ENCODE data around the gene TAF10. TPM values are rescaled to one million over a fixed set of nuclear protein-coding genes. Genes with fewer than 3 reads are reported as not detected.

The TAF10 gene
- total RNA-seq, 2 experiments from 2014 or later: 154 to 164 TPM

DNA sequence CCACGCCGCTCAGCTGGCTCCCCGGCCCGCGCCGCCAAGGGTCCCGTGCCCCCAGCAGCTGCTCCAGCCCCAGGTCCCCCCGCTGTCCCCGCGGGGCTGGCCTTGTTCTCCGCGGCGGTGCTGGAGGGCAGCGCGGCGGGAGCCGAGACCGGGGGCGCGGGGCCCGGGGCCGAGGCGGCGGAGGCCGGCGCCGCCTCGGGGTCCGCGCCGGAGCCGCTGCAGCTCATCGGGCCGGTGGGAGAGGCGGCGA is 128 bp downstream of the TAF10 start:
- Histone ChIP-seq H3K27ac (ENCODE audit: low read depth in 1 of 2, low read length in 2 of 2) (peak overlapping the region; percentile 90 to 96), H3K9me3 (ENCODE audit: control insufficient read depth in 1 of 2, insufficient read depth in 1 of 2, low read length in 2 of 2) (no peaks in the 10 kb centered on the region), H3K4me1 (ENCODE audit: insufficient read depth, low read length) (peaks cover 63% of the 10 kb centered on the region), H3K4me3 (ENCODE audit: low read length) (peak overlapping the region; percentile 90), H3K27me3 (ENCODE audit: control insufficient read depth in 1 of 2, insufficient read depth in 2 of 2, low read length in 2 of 2) (no peaks in the 10 kb centered on the region), H3K36me3 (ENCODE audit: insufficient read depth, low read length) (peaks cover 67% of the 10 kb centered on the region)
- peak overlapping the region; percentile 92 for H3K4me3 Mint-ChIP-seq
- no peak overlapping the region for H3K27ac Mint-ChIP-seq
- H3K4me1 Mint-ChIP-seq (ENCODE audit: low read depth): peaks cover 38% of the 10 kb centered on the region
- ATAC-seq (ENCODE audit: poor library complexity): no peak
- intact Hi-C loops (cut with DNase I, micrococcal nuclease): loop anchor here (1.0 to 10.0 kb wide), 4 partner anchors 71 to 377 kb away; partner anchors contain the start of genes MRPL17 (in 2 of the 2), APBB1 (in 1 of the 2), CNGA4 (in 1 of the 2) and FHIP1B (in 1 of the 2)
- TF ChIP-seq, protein P1, sequence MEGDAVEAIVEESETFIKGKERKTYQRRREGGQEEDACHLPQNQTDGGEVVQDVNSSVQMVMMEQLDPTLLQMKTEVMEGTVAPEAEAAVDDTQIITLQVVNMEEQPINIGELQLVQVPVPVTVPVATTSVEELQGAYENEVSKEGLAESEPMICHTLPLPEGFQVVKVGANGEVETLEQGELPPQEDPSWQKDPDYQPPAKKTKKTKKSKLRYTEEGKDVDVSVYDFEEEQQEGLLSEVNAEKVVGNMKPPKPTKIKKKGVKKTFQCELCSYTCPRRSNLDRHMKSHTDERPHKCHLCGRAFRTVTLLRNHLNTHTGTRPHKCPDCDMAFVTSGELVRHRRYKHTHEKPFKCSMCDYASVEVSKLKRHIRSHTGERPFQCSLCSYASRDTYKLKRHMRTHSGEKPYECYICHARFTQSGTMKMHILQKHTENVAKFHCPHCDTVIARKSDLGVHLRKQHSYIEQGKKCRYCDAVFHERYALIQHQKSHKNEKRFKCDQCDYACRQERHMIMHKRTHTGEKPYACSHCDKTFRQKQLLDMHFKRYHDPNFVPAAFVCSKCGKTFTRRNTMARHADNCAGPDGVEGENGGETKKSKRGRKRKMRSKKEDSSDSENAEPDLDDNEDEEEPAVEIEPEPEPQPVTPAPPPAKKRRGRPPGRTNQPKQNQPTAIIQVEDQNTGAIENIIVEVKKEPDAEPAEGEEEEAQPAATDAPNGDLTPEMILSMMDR (IDR thresholded peaks at IDR 0.05): no peak
- H3K27me3 Mint-ChIP-seq: no peaks in the 10 kb centered on the region
- CTCF ChIA-PET: interaction anchor here (0.9 to 2.3 kb wide), 8 partner anchors 8 to 128 kb away, joined by 3 to 21 read pairs (median 6); partner anchors contain the start of genes ILK and MRPL17
- POLR2A ChIA-PET: interaction anchor here (0.6 to 4.4 kb wide), 24 partner anchors 9 to 222 kb away, joined by 3 to 134 read pairs (median 7); partner anchors contain the start of genes APBB1, ARFIP2, DCHS1 and ILK
- peaks cover 51% of the 10 kb centered on the region for H3K36me3 Mint-ChIP-seq (ENCODE audit: low read depth)
- no peaks in the 10 kb centered on the region for H3K9me3 Mint-ChIP-seq
- DNase-seq: peak in 1 of 14 experiments; percentile 25

DNA sequence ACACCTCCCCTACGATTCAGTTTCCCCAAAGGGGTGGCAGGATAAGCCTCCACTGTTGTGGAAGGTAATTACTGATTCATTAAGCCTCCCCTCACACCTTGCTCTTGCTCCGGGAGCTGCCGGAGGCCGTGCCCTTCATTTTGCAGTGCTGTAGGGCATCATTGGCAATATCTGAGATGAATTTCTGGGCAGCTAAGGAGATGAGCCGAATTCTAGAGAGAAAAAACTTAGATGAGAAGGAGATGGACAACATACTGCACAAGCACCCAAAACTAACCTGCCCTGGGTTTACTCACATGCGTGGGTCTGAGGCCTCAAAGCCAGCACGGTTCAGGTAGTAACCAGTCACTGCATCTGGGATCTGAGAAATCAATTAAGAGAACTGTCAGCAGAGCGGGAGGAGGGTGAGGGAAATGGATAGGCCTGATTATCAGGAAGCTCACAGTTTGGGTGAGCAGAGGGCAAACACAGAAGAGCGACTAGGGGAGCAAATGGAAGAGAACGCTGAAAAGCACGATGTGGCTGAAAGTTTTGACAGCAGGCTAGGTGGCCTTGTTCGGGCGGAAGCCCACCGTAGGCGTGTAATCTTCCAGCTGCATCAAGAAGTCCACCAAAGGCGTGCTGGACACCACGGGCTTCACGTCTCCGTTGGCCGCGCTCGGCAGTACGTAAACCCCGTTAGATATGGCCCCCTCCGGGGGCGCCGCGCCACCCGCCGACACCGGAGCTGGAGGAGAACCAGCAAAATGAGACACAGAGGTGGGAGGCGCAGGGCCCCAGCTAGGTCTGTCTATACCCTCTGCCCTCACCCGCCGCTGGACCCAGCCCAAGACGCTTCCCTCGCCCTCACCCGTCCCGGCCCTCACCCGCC is 689 bp downstream of the TAF10 start:
- H3K36me3 ChIP-seq (ENCODE audit: insufficient read depth, low read length): peaks cover 62% of the 10 kb centered on the region
- H3K4me1 ChIP-seq (ENCODE audit: insufficient read depth, low read length): peaks cover 63% of the 10 kb centered on the region
- ATAC-seq (ENCODE audit: poor library complexity): peak; percentile 6
- H3K9me3 ChIP-seq (ENCODE audit: control insufficient read depth in 1 of 2, insufficient read depth in 1 of 2, low read length in 2 of 2): no peaks in the 10 kb centered on the region
- Mint-ChIP-seq H3K36me3 (ENCODE audit: low read depth) (peaks cover 47% of the 10 kb centered on the region), H3K9me3 (no peaks in the 10 kb centered on the region), H3K4me3 (peak overlapping the region; percentile 92), H3K27me3 (no peaks in the 10 kb centered on the region), H3K4me1 (ENCODE audit: low read depth) (peaks cover 38% of the 10 kb centered on the region), H3K27ac (no peak overlapping the region)
- no peaks in the 10 kb centered on the region for H3K27me3 ChIP-seq (ENCODE audit: control insufficient read depth in 1 of 2, insufficient read depth in 2 of 2, low read length in 2 of 2)
- intact Hi-C loops (cut with DNase I, micrococcal nuclease): loop anchor here in 1 of 2 experiments (10.0 kb wide), 2 partner anchors 197 to 377 kb away; partner anchors contain the start of genes APBB1, CNGA4 and FHIP1B
- TF ChIP-seq, protein P1 (IDR thresholded peaks at IDR 0.05): no peak
- peak overlapping the region; percentile 90 for H3K4me3 ChIP-seq (ENCODE audit: low read length)
- ChIA-PET CTCF (interaction anchor here (0.9 to 2.3 kb wide), 7 partner anchors 7 to 128 kb away, joined by 3 to 21 read pairs (median 6); partner anchors contain the start of genes ILK and MRPL17), POLR2A (interaction anchor here (0.6 to 4.4 kb wide), 24 partner anchors 8 to 221 kb away, joined by 3 to 134 read pairs (median 7); partner anchors contain the start of genes APBB1, ARFIP2, DCHS1 and ILK)
- peak overlapping the region; percentile 84 to 90 for H3K27ac ChIP-seq (ENCODE audit: low read depth in 1 of 2, low read length in 2 of 2)
- DNase-seq: peak in 10 of 14 experiments; percentile 11 to 62 (median 30)

DNA sequence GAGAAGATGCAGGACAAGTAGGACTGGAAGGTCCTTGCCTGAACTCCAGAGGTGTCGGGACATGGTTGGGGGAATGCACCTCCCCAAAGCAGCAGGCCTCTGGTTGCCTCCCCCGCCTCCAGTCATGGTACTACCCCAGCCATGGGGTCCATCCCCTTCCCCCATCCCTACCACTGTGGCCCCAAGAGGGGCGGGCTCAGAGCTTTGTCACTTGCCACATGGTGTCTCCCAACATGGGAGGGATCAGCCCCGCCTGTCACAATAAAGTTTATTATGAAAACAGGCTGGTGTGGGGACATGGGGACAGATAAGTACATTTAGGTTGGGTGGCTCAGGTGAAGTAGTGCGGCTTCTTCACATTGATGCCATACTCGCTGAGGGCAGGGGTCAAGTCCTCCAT is 1.4 kb downstream of the TAF10 start:
- POLR2A ChIA-PET: interaction anchor here (1.7 to 4.4 kb wide), 2 partner anchors 71 to 208 kb away, joined by 8 to 134 read pairs; partner anchors contain the start of gene MRPL17
- H3K27ac ChIP-seq (ENCODE audit: low read depth in 1 of 2, low read length in 2 of 2): peak overlapping the region; percentile 84 to 90
- H3K27me3 ChIP-seq (ENCODE audit: control insufficient read depth in 1 of 2, insufficient read depth in 2 of 2, low read length in 2 of 2): no peaks in the 10 kb centered on the region

More for the DNA sequence above, 1.4 kb downstream of the TAF10 start:
- intact Hi-C loops (cut with DNase I, micrococcal nuclease): loop anchor here in 1 of 2 experiments (10.0 kb wide), 2 partner anchors 196 to 376 kb away; partner anchors contain the start of genes APBB1, CNGA4 and FHIP1B
- H3K4me1 Mint-ChIP-seq (ENCODE audit: low read depth): peaks cover 32% of the 10 kb centered on the region
- TF ChIP-seq, protein P1 (IDR thresholded peaks at IDR 0.05): no peak
- H3K4me3 ChIP-seq (ENCODE audit: low read length): no peak overlapping the region
- H3K27ac Mint-ChIP-seq: no peak overlapping the region
- no peak for ATAC-seq (ENCODE audit: poor library complexity)
- H3K27me3 Mint-ChIP-seq: no peaks in the 10 kb centered on the region
- H3K9me3 ChIP-seq (ENCODE audit: control insufficient read depth in 1 of 2, insufficient read depth in 1 of 2, low read length in 2 of 2): no peaks in the 10 kb centered on the region
- no peaks in the 10 kb centered on the region for H3K9me3 Mint-ChIP-seq
- H3K4me3 Mint-ChIP-seq: peak overlapping the region; percentile 92
- H3K36me3 ChIP-seq (ENCODE audit: insufficient read depth, low read length): peaks cover 54% of the 10 kb centered on the region
- H3K36me3 Mint-ChIP-seq (ENCODE audit: low read depth): peaks cover 48% of the 10 kb centered on the region
- no peak for DNase-seq
- H3K4me1 ChIP-seq (ENCODE audit: insufficient read depth, low read length): peaks cover 66% of the 10 kb centered on the region
- CTCF ChIA-PET: no interaction called here

All from CD4-positive, alpha-beta T cell (primary cell).